GM12864 (cell line): ENCODE results near the gene SGK1.
"Not testable (repeated sequence)": the region's sequence is repeated elsewhere in the genome, so short reads cannot be mapped to it uniquely, and the experiment has no call there.

Experiments used
- DNase-seq: peaks from one replicate; pipeline ENCODE4 v3.0.0-alpha.2; 2011; ENCODE audit warnings: low read depth
- H3K4me3 ChIP-seq: 2 replicates; pipeline ENCODE4 v1.5.1; 2011; ENCODE audit warnings: mild to moderate bottlenecking, low read depth, low read length, control low read depth
- CTCF ChIP-seq: IDR thresholded peaks from 2 replicates; pipeline ENCODE4 v1.5.1; 2011; ENCODE audit warnings: low read depth, mild to moderate bottlenecking, moderate library complexity, low read length, control low read depth, inconsistent platforms; ENCODE audit errors: missing control alignments

The SGK1 gene

DNA sequence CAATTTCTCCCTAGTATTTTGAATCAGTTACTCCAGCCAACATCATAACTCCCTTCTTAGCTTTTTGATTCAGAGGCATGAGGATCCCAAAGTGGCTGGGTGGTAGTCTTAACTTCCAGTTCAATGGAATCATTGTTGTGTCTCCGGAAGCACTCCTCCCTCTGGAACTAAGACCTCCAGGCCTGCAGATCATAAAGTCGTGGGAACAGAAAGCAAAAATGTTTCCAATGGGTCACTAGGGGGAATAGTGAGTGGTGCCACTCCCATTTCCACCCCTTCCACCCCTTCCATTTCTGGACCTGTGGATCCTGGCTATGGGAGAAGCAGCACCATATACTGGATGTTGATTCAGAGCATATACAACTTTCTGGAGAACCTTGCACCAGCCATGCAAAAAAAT lies 130.8 kb downstream of the SGK1 start:
- no peak overlapping the region for H3K4me3 ChIP-seq
- TF ChIP-seq CTCF, result no peak
- DNase-seq, result no peak

GRCh38 chr6:134186355-134186754 lies 131.6 kb downstream of the SGK1 start:
- H3K4me3 ChIP-seq, result no peak overlapping the region
- TF ChIP-seq CTCF, result no peak
- no peak for DNase-seq

GRCh38 chr6:134185277-134185676 lies 132.6 kb downstream of the SGK1 start:
- H3K4me3 ChIP-seq, result no peak overlapping the region
- TF ChIP-seq CTCF, result no peak
- DNase-seq, result no peak

DNA sequence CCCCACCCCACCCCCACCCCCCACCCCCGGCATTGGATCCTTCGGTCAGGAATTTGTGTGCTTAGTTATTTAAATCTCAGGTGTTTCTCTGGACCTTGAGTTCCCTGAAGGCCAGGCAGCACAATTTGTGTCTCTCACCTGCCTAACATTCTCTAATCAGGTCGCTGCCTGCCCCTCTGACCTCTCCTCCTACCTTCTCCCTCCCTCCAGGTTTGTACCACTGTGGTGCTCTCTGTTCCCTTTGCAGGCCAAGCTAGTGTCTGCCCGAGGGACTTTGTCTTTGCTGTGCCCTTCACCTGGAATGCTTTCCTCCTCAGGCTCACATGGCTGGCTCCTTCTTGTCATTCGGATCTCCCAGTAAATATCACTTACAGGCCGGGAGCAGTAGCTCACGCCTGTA lies 134.1 kb downstream of the SGK1 start:
- H3K4me3 ChIP-seq, result no peak overlapping the region
- TF ChIP-seq CTCF, result no peak
- no peak for DNase-seq

- no peak for DNase-seq
- TF ChIP-seq CTCF, result no peak
- no peak overlapping the region for H3K4me3 ChIP-seq
These were observed 135.4 kb downstream of the SGK1 start for GRCh38 chr6:134182528-134182927.

DNA sequence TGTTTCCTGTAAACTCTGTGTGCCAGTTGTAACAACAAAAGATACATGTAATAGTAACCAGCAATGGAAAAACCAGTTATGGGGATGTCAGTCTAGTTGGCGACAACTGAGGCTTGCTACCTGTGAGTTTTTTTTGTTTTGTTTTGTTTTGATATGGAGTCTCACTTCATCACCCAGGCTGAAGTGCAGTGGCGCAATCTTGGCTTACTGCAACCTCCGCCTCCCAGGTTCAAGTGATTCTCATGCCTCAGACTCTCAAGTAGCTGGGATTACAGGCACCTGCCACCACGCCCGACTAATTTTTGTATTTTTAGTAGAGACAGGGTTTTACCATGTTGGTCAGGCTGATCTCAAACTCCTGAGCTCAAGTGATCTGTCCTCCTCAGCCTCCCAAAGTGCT lies 136.2 kb downstream of the SGK1 start:
- DNase-seq, H3K4me3 ChIP-seq: not testable (repeated sequence)

GRCh38 chr6:134181251-134181650 lies 136.7 kb downstream of the SGK1 start:
- H3K4me3 ChIP-seq, DNase-seq: not testable (repeated sequence)

GRCh38 chr6:134180540-134180939 lies 137.4 kb downstream of the SGK1 start:
- not testable (repeated sequence) for H3K4me3 ChIP-seq, DNase-seq

GRCh38 chr6:134178161-134179044 lies 139.5 kb downstream of the SGK1 start:
- TF ChIP-seq CTCF, result peak; percentile 70
- peak overlapping the region; percentile 49 for H3K4me3 ChIP-seq
- DNase-seq, result no peak
